Adrenal gland (tissue), 12 donors: ENCODE data around the gene ZNF467. TPM values are rescaled to one million over a fixed set of nuclear protein-coding genes. Genes with fewer than 3 reads are reported as not detected.
A peak's percentile ranks its signal among the peaks of the same experiment; 100 is the strongest.

Source experiments
- DNase-seq, 7 donors: peaks; one replicate each; pipeline ENCODE4 v3.0.0-alpha.2; 2019 to 2020
- H3K27ac ChIP-seq, 5 donors: fragments of 200-600 bp; sonication (generic) in 4 of 5; 1 replicate in 3 of 5; 2 replicates in 2 of 5; pipeline versions ENCODE4 v1.5.1 to v1.8.0; 2016 to 2020; ENCODE audit warnings: mild to moderate bottlenecking in 1 of 5
- H3K27me3 ChIP-seq: fragments of 200-600 bp; 2 replicates; pipeline ENCODE4 v1.8.0; 2021
- H3K36me3 ChIP-seq, 2 donors: fragments of 200-600 bp; replicated peaks in 1 of 2; 1 replicate in 1 of 2; 2 replicates in 1 of 2; pipeline versions ENCODE4 v1.5.1 to v1.8.0; 2018 to 2022
- H3K4me1 ChIP-seq, 2 donors: fragments of 200-600 bp; replicated peaks in 1 of 2; 1 replicate in 1 of 2; 2 replicates in 1 of 2; pipeline versions ENCODE4 v1.5.1 to v1.8.0; 2018 to 2021
- H3K4me3 ChIP-seq, 4 donors: fragments of 200-600 bp; sonication (generic) in 3 of 4; one replicate each; pipeline ENCODE4 v1.5.1; 2016 to 2018
- H3K9me3 ChIP-seq, 3 donors: fragments of 200-600 bp; sonication (generic) in 1 of 3; replicated peaks in 1 of 3; 1 replicate in 2 of 3; 2 replicates in 1 of 3; pipeline versions ENCODE4 v1.5.1 to v1.8.0; 2016 to 2021
- POLR2A ChIP-seq, 2 donors: fragments of 450-650 bp; IDR thresholded peaks; one replicate each; pipeline ENCODE4 v1.6.1; 2017; ENCODE audit warnings: antibody characterized with exemption in 2 of 2, mild to moderate bottlenecking in 2 of 2, moderate library complexity in 1 of 2
- WGBS, 4 donors: extraction: QIAGEN DNeasy Blood & Tissue Kit in 2 of 4; methylation state at CpG; one replicate each; pipeline versions ENCODE4 v1.1.5 to v1.1.7; 2013 to 2017; 5-methylcytosine and 5-hydroxymethylcytosine counted together
- intact Hi-C, 2 donors: fragments of 100-400 bp; cut with DNase I; formaldehyde crosslinking; loops; one replicate each; pipeline versions ENCODE4 v1.14.1 to v1.15.0; 2022 to 2023
- polyA plus RNA-seq, 3 donors: library from polyadenylated mRNA; stranded (reverse); fragments of 200-250 nt in 2 of 3; fragments of 350-450 nt in 1 of 3; fragmentation: Illumina TruSeq in 1 of 3; extraction: RNeasy Lipid Tissue Mini Kit (QIAGEN cat#74804) in 1 of 3; gene quantifications; one replicate each; pipeline ENCODE4 v1.2.3, GENCODE V29; 2013 to 2014
- total RNA-seq, 9 donors: library from RNA; depleted of rRNA in 4 of 9; stranded (reverse); fragments of >200 nt in 4 of 9; fragments of 120-200 nt in 1 of 9; fragmentation: NEBNext Ultra II Directional in 1 of 9; extraction: Animal tissue kit (Norgen Biotek cat#: 25700) in 1 of 9; gene quantifications; one replicate each; pipeline versions ENCODE4 v1.1.0 to v1.2.4, GENCODE V29; 2013 to 2023
- TF ChIP-seq, protein P1 (sequence below), 6 experiments: fragments of 450-650 bp in 4 of 6; fragments of 200-600 bp in 2 of 6; sonication (generic) in 1 of 6; IDR thresholded peaks; 1 replicate in 5 of 6; 2 replicates in 1 of 6; pipeline versions ENCODE4 v1.5.1 to v1.8.0; 2016 to 2021; ENCODE audit warnings: antibody characterized with exemption in 6 of 6, mild to moderate bottlenecking in 2 of 6, moderate library complexity in 1 of 6
- donor health status: healthy with polysubstance abuse.
- donor health status: Bipolar disorder and iron deficiency.
- donor health status: DM: yes; HTN: yes; CAD: no.
- donor health status: DM: no; HTN: no; CAD: no.
- donor health status: DM: no; HTN: no; CAD: no.
- donor health status: DM: yes; HTN: yes; CAD: no.

The ZNF467 gene
- total and polyA plus RNA-seq, 12 donors: 1.2 to 44.2 (median 18.6) TPM

DNA sequence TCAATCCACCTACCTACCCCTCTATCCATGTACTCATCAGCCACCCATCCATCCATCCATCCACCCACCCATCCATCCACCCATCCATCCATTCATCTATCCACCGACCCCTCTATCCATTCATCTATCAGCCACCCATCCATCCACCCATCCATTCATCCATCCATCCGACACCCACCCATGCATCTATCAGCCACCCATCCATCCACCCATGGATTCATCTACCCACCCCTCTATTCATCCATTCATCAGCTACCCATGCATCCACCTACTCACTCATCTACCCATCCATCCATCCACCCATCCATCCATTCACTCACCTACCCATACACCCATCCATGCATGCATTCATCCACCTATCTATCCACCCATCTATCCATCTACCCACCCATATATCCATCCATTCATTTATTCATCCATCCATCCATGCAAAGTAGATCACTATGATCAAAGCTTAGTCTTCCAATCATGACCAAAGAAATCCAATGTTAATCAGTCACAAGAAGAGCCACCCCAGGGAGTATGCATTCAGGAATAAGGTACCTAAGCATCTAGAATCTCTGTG is 27.7 kb upstream of the ZNF467 start:
- Histone ChIP-seq H3K9me3 (no peaks in the 10 kb centered on the region), H3K36me3 (no peaks in the 10 kb centered on the region), H3K4me1 (no peaks in the 10 kb centered on the region), H3K27me3 (no peaks in the 10 kb centered on the region), H3K27ac (no peak overlapping the region), H3K4me3 (no peak overlapping the region)
- TF ChIP-seq POLR2A (IDR thresholded peaks at IDR 0.05): no peak
- 92 to 97% (median 96%) methylated on average over 2 of the region's 2 CpGs for WGBS, 4 donors
- intact Hi-C loops: no loop called here
- no peak for DNase-seq

DNA sequence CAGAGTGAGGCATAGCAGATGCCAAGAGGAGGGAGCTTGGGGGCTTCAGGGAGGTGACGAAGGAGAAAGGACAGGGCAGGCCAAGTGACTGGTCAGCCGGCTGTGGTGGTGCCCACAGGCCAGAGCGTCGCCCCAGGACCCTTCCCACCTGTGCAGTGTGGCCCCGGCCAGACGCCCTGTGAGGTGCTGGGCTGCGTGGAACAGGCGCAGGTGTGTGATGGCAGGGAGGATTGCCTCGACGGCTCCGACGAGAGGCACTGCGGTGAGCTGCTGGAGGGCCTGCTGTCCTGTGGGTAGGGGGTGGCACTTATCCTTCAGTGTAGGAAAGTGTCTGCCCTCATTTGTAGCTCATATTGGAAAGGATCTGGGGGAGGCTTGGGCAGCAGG is 26.8 kb upstream of the ZNF467 start:
- intact Hi-C loops: no loop called here
- TF ChIP-seq POLR2A (IDR thresholded peaks at IDR 0.05): no peak
- TF ChIP-seq, protein P1, sequence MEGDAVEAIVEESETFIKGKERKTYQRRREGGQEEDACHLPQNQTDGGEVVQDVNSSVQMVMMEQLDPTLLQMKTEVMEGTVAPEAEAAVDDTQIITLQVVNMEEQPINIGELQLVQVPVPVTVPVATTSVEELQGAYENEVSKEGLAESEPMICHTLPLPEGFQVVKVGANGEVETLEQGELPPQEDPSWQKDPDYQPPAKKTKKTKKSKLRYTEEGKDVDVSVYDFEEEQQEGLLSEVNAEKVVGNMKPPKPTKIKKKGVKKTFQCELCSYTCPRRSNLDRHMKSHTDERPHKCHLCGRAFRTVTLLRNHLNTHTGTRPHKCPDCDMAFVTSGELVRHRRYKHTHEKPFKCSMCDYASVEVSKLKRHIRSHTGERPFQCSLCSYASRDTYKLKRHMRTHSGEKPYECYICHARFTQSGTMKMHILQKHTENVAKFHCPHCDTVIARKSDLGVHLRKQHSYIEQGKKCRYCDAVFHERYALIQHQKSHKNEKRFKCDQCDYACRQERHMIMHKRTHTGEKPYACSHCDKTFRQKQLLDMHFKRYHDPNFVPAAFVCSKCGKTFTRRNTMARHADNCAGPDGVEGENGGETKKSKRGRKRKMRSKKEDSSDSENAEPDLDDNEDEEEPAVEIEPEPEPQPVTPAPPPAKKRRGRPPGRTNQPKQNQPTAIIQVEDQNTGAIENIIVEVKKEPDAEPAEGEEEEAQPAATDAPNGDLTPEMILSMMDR (IDR thresholded peaks at IDR 0.05): no peak
- DNase-seq: no peak
- Histone ChIP-seq H3K4me3 (no peak overlapping the region), H3K27me3 (no peaks in the 10 kb centered on the region), H3K4me1 (no peaks in the 10 kb centered on the region), H3K9me3 (no peaks in the 10 kb centered on the region), H3K36me3 (no peaks in the 10 kb centered on the region), H3K27ac (no peak overlapping the region)
- WGBS, 4 donors: 87 to 95% (median 93%) methylated on average over 13 of the region's 13 CpGs

DNA sequence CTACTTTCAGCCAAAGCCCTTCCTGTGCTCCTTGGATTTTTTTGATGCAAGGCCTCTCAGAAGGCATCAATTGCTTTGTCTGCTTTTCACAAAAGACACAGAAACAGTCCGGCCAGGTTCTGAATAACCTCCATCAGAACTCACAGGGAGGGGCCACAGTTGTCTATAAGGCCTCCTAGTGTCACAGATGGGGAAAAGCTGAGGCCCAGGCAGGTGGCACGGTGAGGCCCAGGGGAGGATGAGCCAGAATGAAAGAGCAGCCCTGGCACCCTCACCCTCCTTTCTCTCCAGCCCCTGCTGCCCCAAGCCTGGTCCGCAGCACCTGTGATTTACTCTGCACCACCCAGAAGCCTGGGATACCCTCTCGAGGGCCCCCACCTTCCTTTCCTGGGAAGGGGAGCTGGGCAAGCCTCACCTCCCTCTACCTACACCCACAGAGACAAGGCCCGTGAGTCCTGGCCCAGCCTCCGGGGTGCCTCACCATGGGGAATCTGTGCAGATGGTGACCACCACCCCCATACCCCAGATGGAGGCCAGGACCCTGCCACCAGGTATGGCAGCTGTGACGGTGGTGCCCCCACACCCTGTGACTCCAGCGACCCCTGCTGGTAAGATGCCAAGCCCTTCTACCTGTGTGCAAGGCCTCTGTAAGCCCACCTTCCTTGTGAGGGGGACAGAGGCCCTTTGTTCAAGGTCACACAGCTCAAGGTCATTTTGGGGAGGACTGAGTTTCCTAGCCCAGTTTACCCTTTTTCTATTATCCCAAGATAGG is 26.2 kb upstream of the ZNF467 start:
- WGBS, 4 donors: 61 to 81% (median 75%) methylated on average over 2 to 8 of the region's 8 CpGs
- no peaks in the 10 kb centered on the region for H3K9me3 ChIP-seq
- no peak for TF ChIP-seq POLR2A (IDR thresholded peaks at IDR 0.05)
- TF ChIP-seq, protein P1 (IDR thresholded peaks at IDR 0.05): peak in 3 of 6 experiments; percentile 20 to 37 (median 21)
- no peak overlapping the region for H3K4me3 ChIP-seq
- no peaks in the 10 kb centered on the region for H3K27me3 ChIP-seq
- H3K36me3 ChIP-seq: no peaks in the 10 kb centered on the region
- DNase-seq: peak in 4 of 7 donors; percentile 18 to 59 (median 42)
- no peak overlapping the region for H3K27ac ChIP-seq
- no peaks in the 10 kb centered on the region for H3K4me1 ChIP-seq
- intact Hi-C loops: no loop called here

DNA sequence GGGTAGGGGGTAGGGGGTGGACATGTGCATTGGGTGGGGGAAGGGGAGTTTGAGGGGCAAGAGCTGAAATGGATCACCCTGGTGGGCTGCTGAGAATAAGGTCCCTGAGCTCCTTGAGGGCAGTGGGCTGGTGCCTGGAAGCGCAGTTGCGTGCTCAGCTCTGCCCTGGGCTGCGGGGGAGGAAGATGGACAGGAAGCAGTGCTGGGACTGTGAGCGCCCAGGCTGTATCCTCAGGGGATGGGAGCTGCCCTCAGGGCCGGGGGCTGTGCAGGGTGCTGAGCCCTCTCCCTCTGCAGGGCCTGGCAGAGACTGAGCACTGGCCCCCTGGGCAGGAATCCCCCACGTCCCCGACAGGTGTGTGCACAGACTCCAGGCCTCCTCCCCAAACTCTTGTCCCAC is 24.4 kb upstream of the ZNF467 start:
- H3K4me3 ChIP-seq: no peak overlapping the region
- TF ChIP-seq POLR2A (IDR thresholded peaks at IDR 0.05): no peak
- TF ChIP-seq, protein P1 (IDR thresholded peaks at IDR 0.05): no peak
- DNase-seq: no peak
- intact Hi-C loops: no loop called here
- no peaks in the 10 kb centered on the region for H3K27me3 ChIP-seq
- no peaks in the 10 kb centered on the region for H3K9me3 ChIP-seq
- 80 to 92% (median 92%) methylated on average over 6 to 7 of the region's 7 CpGs; no CpG with 5 or more reads in 1 of the 4 donors for WGBS, 4 donors
- H3K36me3 ChIP-seq: no peaks in the 10 kb centered on the region
- H3K4me1 ChIP-seq: no peaks in the 10 kb centered on the region
- no peak overlapping the region for H3K27ac ChIP-seq
